ENCODE data around the gene ABCD2. TPM values are rescaled to one million over a fixed set of nuclear protein-coding genes. Genes with fewer than 3 reads are reported as not detected.
A peak's percentile ranks its signal among the peaks of the same experiment; 100 is the strongest.
"Not testable (repeated sequence)": the region's sequence is repeated elsewhere in the genome, so short reads cannot be mapped to it uniquely, and the experiment has no call there.

The ABCD2 gene
- total and polyA plus RNA-seq, 3 donors from 2014 or later: 0.29 to 0.55 (median 0.43) TPM

GRCh38 chr12:39541471-39541870 lies 78.1 kb downstream of the ABCD2 start:
- Histone ChIP-seq H3K4me3 (no peak overlapping the region), H3K36me3 (ENCODE audit: low read depth, missing control alignments) (no peaks in the 10 kb centered on the region), H3K9me3 (no peaks in the 10 kb centered on the region), H3K27me3 (no peaks in the 10 kb centered on the region), H3K4me1 (no peaks in the 10 kb centered on the region), H3K27ac (no peak overlapping the region)
- 64 to 75% methylated on average over 2 of the region's 2 CpGs for WGBS, 2 donors
- TF ChIP-seq POLR2A (IDR thresholded peaks at IDR 0.05) (no peak), CTCF (IDR thresholded peaks at IDR 0.05) (no peak)
- DNase-seq: no peak
- intact Hi-C loops (cut with DNase I; ENCODE audit: low total_unique reads): no loop called here

GRCh38 chr12:39538679-39539104 lies 80.9 kb downstream of the ABCD2 start:
- H3K27me3 ChIP-seq: no peaks in the 10 kb centered on the region
- 54 to 85% methylated on average over 15 to 18 of the region's 18 CpGs for WGBS, 2 donors
- no peaks in the 10 kb centered on the region for H3K36me3 ChIP-seq (ENCODE audit: low read depth, missing control alignments)
- no peak overlapping the region for H3K27ac ChIP-seq
- no peaks in the 10 kb centered on the region for H3K9me3 ChIP-seq
- no peak overlapping the region for H3K4me3 ChIP-seq
- intact Hi-C loops (cut with DNase I; ENCODE audit: low total_unique reads): no loop called here
- peak; percentile 52 for DNase-seq
- H3K4me1 ChIP-seq: no peaks in the 10 kb centered on the region
- TF ChIP-seq POLR2A (IDR thresholded peaks at IDR 0.05): no peak
- TF ChIP-seq CTCF (IDR thresholded peaks at IDR 0.05): no peak

GRCh38 chr12:39533951-39534350 lies 85.7 kb downstream of the ABCD2 start:
- H3K4me3 ChIP-seq: no peak overlapping the region
- H3K36me3 ChIP-seq (ENCODE audit: low read depth, missing control alignments): no peaks in the 10 kb centered on the region
- H3K9me3 ChIP-seq: no peaks in the 10 kb centered on the region
- TF ChIP-seq POLR2A (IDR thresholded peaks at IDR 0.05) (no peak), CTCF (IDR thresholded peaks at IDR 0.05) (no peak)
- DNase-seq: no peak
- no peaks in the 10 kb centered on the region for H3K27me3 ChIP-seq
- H3K4me1 ChIP-seq: no peaks in the 10 kb centered on the region
- intact Hi-C loops (cut with DNase I; ENCODE audit: low total_unique reads): no loop called here
- H3K27ac ChIP-seq: no peak overlapping the region

- no peak for DNase-seq
- no peak overlapping the region for H3K27ac ChIP-seq
- H3K4me3 ChIP-seq: no peak overlapping the region
- intact Hi-C loops (cut with DNase I; ENCODE audit: low total_unique reads): no loop called here
- WGBS, 2 donors: 78 to 79% methylated on average over 4 of the region's 4 CpGs
- no peaks in the 10 kb centered on the region for H3K4me1 ChIP-seq
- no peaks in the 10 kb centered on the region for H3K9me3 ChIP-seq
- no peaks in the 10 kb centered on the region for H3K36me3 ChIP-seq (ENCODE audit: low read depth, missing control alignments)
- TF ChIP-seq POLR2A (IDR thresholded peaks at IDR 0.05): no peak
- TF ChIP-seq CTCF (IDR thresholded peaks at IDR 0.05): no peak
- H3K27me3 ChIP-seq: no peaks in the 10 kb centered on the region
These were observed 87.2 kb downstream of the ABCD2 start for GRCh38 chr12:39532448-39532847.

GRCh38 chr12:39526974-39527373 lies 92.6 kb downstream of the ABCD2 start:
- Histone ChIP-seq H3K36me3 (ENCODE audit: low read depth, missing control alignments) (no peaks in the 10 kb centered on the region), H3K9me3 (no peaks in the 10 kb centered on the region), H3K27ac (no peak overlapping the region), H3K4me1 (no peaks in the 10 kb centered on the region), H3K27me3 (no peaks in the 10 kb centered on the region), H3K4me3 (no peak overlapping the region)
- WGBS, 2 donors: 65 to 89% methylated on average over 2 of the region's 2 CpGs
- DNase-seq: no peak
- TF ChIP-seq POLR2A (IDR thresholded peaks at IDR 0.05): no peak
- no peak for TF ChIP-seq CTCF (IDR thresholded peaks at IDR 0.05)
- intact Hi-C loops (cut with DNase I; ENCODE audit: low total_unique reads): no loop called here

GRCh38 chr12:39522167-39522566 lies 97.4 kb downstream of the ABCD2 start:
- intact Hi-C loops (cut with DNase I; ENCODE audit: low total_unique reads); H3K4me1 ChIP-seq; H3K27ac ChIP-seq; H3K4me3 ChIP-seq; H3K27me3 ChIP-seq; DNase-seq; H3K9me3 ChIP-seq; H3K36me3 ChIP-seq (ENCODE audit: low read depth, missing control alignments): not testable (repeated sequence)
